OCI-LY3 (cell line): Measurements from ENCODE around the gene STIM2.

Experiments used
- H2AFZ ChIP-seq: fragments of 200-600, 300-600 bp; shearing (Covaris generic); 2 replicates; pipeline ENCODE4 v1.6.0; 2014; ENCODE audit warnings: antibody characterized with exemption, low read depth, low read length
- H3K27ac ChIP-seq: fragments of 200-600, 300-600 bp; sonication (generic); 2 replicates; pipeline ENCODE4 v1.5.1; 2014; ENCODE audit warnings: mild to moderate bottlenecking, low read length, moderate library complexity, mixed read lengths
- H3K27me3 ChIP-seq: fragments of 200-600, 300-600 bp; sonication (generic); 2 replicates; pipeline ENCODE4 v1.6.1; 2014; ENCODE audit warnings: low read depth, low read length, mixed read lengths
- H3K36me3 ChIP-seq: fragments of 200-600, 300-600 bp; sonication (generic); replicated peaks from 2 replicates; pipeline ENCODE3; 2014; ENCODE audit warnings: low read depth, low read length, mixed read lengths
- H3K4me1 ChIP-seq: fragments of 300-600, 200-600 bp; sonication (generic); 2 replicates; pipeline ENCODE4 v1.6.1; 2014; ENCODE audit warnings: low read length, mixed read lengths
- H3K4me2 ChIP-seq: fragments of 200-600, 300-600 bp; sonication (generic); 2 replicates; pipeline ENCODE4 v1.6.1; 2014; ENCODE audit warnings: low read length, mixed read lengths
- H3K4me3 ChIP-seq: fragments of 300-600, 200-600 bp; sonication (generic); 2 replicates; pipeline ENCODE4 v1.5.1; 2014; ENCODE audit warnings: antibody characterized with exemption, mild to moderate bottlenecking, low read length, moderate library complexity
- H3K79me2 ChIP-seq: fragments of 300-600, 200-600 bp; shearing (Covaris generic); 2 replicates; pipeline ENCODE4 v1.6.1; 2014; ENCODE audit warnings: mild to moderate bottlenecking, low read length, mixed read lengths
- H3K9ac ChIP-seq: fragments of 300-600, 200-600 bp; shearing (Covaris generic); 2 replicates; pipeline ENCODE4 v1.6.0; 2014; ENCODE audit warnings: mild to moderate bottlenecking, low read length, moderate library complexity
- H3K9me3 ChIP-seq: fragments of 200-600, 300-600 bp; shearing (Covaris generic); 2 replicates; pipeline ENCODE4 v1.6.1; 2014; ENCODE audit warnings: low read length, mixed read lengths; ENCODE audit not compliant: insufficient read depth
- H4K20me1 ChIP-seq: fragments of 200-600, 300-600 bp; sonication (generic); 2 replicates; pipeline ENCODE4 v1.6.1; 2016; ENCODE audit warnings: low read length, mixed read lengths; ENCODE audit not compliant: insufficient read depth
- CTCF ChIP-seq: fragments of 200-600, 300-600 bp; sonication (generic); IDR thresholded peaks from 2 replicates; pipeline ENCODE4 v1.5.1; 2014; ENCODE audit warnings: antibody characterized with exemption, low read length, low read depth
- EZH2phosphoT487 ChIP-seq: fragments of 200-600 bp; shearing (Covaris generic); IDR thresholded peaks from 2 replicates; pipeline ENCODE4 v1.6.1; 2018; ENCODE audit warnings: antibody characterized with exemption, mixed run types, low read depth

STIM2 gene

DNA sequence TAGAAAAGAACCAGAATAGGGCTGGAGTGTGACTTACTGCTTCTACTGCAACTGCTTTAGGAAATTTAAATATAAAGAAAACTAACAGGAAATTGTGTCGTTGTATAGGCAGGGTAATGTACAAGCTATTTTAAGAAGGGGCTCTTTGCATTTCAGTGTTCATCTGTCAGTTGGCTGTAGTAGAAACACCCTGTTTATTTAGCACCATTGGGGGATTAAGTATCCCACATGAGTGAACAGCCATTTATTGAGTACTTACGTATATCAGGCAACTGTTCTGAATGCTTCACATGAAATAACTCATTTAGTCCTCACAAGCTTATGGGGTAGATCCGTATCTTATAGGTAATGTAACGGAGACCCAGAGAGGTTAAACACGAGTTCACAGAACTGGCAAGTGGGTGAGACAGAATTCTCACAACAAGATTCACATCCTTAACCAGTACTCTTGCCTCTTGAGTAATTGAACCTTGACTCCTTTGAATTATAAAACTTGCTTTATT is 23.9 kb downstream of the STIM2 start:
- peaks cover 17% of the 10 kb centered on the region for H3K79me2 ChIP-seq
- peaks cover 35% of the 10 kb centered on the region for H3K4me1 ChIP-seq

DNA sequence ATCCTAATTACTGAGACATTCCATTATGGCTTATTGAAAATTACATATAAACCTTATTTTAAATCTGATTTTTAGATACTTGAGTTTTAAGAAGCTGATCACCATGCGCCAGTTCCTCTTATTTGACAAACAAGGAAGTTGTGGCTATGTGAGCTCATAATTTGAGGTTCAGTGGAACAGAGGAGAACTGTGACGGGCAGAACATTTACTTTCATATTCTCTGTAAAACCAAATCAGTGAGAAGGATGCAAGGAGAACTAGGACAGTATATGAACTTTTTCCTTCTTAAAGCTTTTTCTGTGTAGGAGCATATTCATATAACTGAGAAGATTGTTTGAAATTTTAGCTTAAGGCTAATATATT is 25.3 kb downstream of the STIM2 start:
- no peaks in the 10 kb centered on the region for H3K9me3 ChIP-seq
- H3K36me3 ChIP-seq, result no peaks in the 10 kb centered on the region
- peaks cover 35% of the 10 kb centered on the region for H3K4me1 ChIP-seq
- H3K9ac ChIP-seq, result peak overlapping the region; percentile 3; the same call in 1 of the 2 replicates
- peak overlapping the region; percentile 48 for H3K4me3 ChIP-seq
- H4K20me1 ChIP-seq, result peaks cover 15% of the 10 kb centered on the region; the same call in 1 of the 2 replicates
- peaks cover 17% of the 10 kb centered on the region for H3K79me2 ChIP-seq
- H2AFZ ChIP-seq, result no peak overlapping the region
- 0 out of 2 replicates have a peak overlapping the region, but pooled peaks have one; percentile 12 for H3K27ac ChIP-seq
- TF ChIP-seq EZH2phosphoT487 (no peak), CTCF (no peak)
- H3K27me3 ChIP-seq, result no peaks in the 10 kb centered on the region
- peak overlapping the region; percentile 60 for H3K4me2 ChIP-seq

More for the DNA sequence above, 23.9 kb downstream of the STIM2 start:
- Histone ChIP-seq H3K27ac (peak overlapping the region; percentile 7; the same call in 1 of the 2 replicates), H2AFZ (no peak overlapping the region), H3K4me2 (peak overlapping the region; percentile 61), H3K4me3 (peak overlapping the region; percentile 37), H3K36me3 (no peaks in the 10 kb centered on the region), H3K9ac (no peak overlapping the region), H3K27me3 (no peaks in the 10 kb centered on the region), H4K20me1 (peaks cover 15% of the 10 kb centered on the region; the same call in 1 of the 2 replicates), H3K9me3 (no peaks in the 10 kb centered on the region)
- TF ChIP-seq CTCF (no peak), EZH2phosphoT487 (no peak)

GRCh38 chr4:26887143-26887542 is 26.5 kb downstream of the STIM2 start:
- peaks cover 17% of the 10 kb centered on the region for H3K79me2 ChIP-seq
- no peak overlapping the region for H3K27ac ChIP-seq
- no peaks in the 10 kb centered on the region for H3K36me3 ChIP-seq

DNA sequence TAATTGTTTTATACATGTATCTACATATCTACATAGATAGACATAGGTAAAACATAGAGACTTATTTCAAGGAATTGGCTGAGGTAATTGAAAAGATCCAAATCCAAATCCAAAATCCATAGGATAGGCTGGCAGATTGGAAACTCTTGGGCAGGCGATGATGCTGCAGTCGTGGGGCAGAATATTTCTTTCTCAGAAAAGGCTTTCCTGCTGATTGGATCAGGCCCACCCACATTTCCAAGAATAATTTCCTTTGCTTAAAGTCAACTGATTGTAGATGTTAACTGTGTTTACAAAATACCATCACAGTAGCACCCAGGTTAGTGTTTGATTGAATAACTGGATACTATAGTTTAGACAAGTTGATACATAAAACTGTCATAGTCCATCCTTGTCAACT is 27.2 kb downstream of the STIM2 start:
- Histone ChIP-seq H3K9me3 (no peaks in the 10 kb centered on the region), H3K27me3 (no peaks in the 10 kb centered on the region), H3K27ac (no peak overlapping the region), H2AFZ (no peak overlapping the region), H4K20me1 (peaks cover 15% of the 10 kb centered on the region; the same call in 1 of the 2 replicates), H3K36me3 (no peaks in the 10 kb centered on the region), H3K79me2 (peaks cover 17% of the 10 kb centered on the region), H3K4me1 (peaks cover 35% of the 10 kb centered on the region), H3K4me2 (no peak overlapping the region), H3K9ac (no peak overlapping the region), H3K4me3 (no peak overlapping the region)
- TF ChIP-seq CTCF (no peak), EZH2phosphoT487 (no peak)

More at GRCh38 chr4:26887143-26887542, 26.5 kb downstream of the STIM2 start:
- no peak for TF ChIP-seq CTCF
- no peak for TF ChIP-seq EZH2phosphoT487
- no peak overlapping the region for H3K4me2 ChIP-seq
- H3K9me3 ChIP-seq, result no peaks in the 10 kb centered on the region
- H3K9ac ChIP-seq, result no peak overlapping the region
- H3K27me3 ChIP-seq, result no peaks in the 10 kb centered on the region
- H4K20me1 ChIP-seq, result peaks cover 15% of the 10 kb centered on the region; the same call in 1 of the 2 replicates
- H3K4me1 ChIP-seq, result peaks cover 32% of the 10 kb centered on the region
- no peak overlapping the region for H2AFZ ChIP-seq
- H3K4me3 ChIP-seq, result no peak overlapping the region
